ENCODE results near the gene MGARP. TPM values are rescaled to one million over a fixed set of nuclear protein-coding genes. Genes with fewer than 3 reads are reported as not detected.
A peak's percentile ranks its signal among the peaks of the same experiment; 100 is the strongest.

MGARP gene
- total and polyA plus RNA-seq, 2 experiments from 2014 or later: 2.4 to 4.1 TPM

DNA sequence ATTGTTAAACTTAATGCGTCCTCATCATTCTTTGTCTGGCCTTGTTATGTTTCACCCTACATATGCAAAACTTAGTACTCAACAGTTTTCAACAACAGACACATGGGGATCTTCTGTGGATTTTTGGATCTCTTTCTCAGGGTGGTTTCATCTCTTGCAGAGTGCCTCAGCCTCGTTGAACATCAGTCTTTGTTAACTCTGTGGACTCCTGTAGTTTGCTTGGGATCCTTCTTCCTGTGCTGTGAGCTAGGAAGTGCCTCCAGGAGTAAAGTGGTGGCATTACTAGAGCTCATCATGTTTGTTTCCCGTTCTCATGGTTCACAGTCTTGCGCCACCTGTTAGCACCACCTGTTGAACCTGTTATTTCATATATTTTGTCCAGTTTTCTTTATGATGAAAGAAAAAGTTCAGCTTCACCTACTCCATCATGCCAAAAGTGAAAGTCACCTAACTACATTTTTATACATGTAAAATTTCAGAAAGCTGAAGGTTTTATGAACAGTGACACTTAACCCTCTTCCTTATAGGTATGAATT lies 49.7 kb upstream of the MGARP start:
- H4K20me1 ChIP-seq (replicated peaks; ENCODE audit: insufficient read depth): peaks cover 44% of the 10 kb centered on the region
- ATAC-seq (peak; percentile 79), DNase-seq (ENCODE audit: low spot score) (peak; percentile 25)
- Mint-ChIP-seq H3K36me3 (ENCODE audit: low read depth) (peaks cover 45% of the 10 kb centered on the region), H3K4me3 (no peak overlapping the region; the same call in 2 of the 3 replicates), H3K4me1 (peaks cover 23% of the 10 kb centered on the region), H3K9me3 (peaks cover 3% of the 10 kb centered on the region; the same call in 2 of the 3 replicates), H3K27me3 (ENCODE audit: insufficient read depth, low read depth, poor library complexity) (no peaks in the 10 kb centered on the region), H3K27ac (peak overlapping the region; percentile 12; the same call in 1 of the 2 replicates)
- peak overlapping the region; percentile 34; the same call in 1 of the 2 replicates for H3K27ac ChIP-seq (ENCODE audit: low read depth)
- H3F3A ChIP-seq (replicated peaks; ENCODE audit: low read depth): no peaks in the 10 kb centered on the region
- peak overlapping the region; percentile 10; the same call in 1 of the 2 replicates for H3K4me2 ChIP-seq
- peaks cover 100% of the 10 kb centered on the region for H3K79me2 ChIP-seq (replicated peaks; ENCODE audit: insufficient read depth)
- no peaks in the 10 kb centered on the region for H3K36me3 ChIP-seq (ENCODE audit: insufficient read depth)
- no peak overlapping the region for H2AFZ ChIP-seq
- H3K27me3 ChIP-seq (ENCODE audit: insufficient read depth): no peaks in the 10 kb centered on the region
- H3K4me1 ChIP-seq (ENCODE audit: insufficient read depth): peaks cover 17% of the 10 kb centered on the region
- H3K9me2 ChIP-seq (ENCODE audit: insufficient read depth): no peaks in the 10 kb centered on the region
- TF ChIP-seq, protein P1, sequence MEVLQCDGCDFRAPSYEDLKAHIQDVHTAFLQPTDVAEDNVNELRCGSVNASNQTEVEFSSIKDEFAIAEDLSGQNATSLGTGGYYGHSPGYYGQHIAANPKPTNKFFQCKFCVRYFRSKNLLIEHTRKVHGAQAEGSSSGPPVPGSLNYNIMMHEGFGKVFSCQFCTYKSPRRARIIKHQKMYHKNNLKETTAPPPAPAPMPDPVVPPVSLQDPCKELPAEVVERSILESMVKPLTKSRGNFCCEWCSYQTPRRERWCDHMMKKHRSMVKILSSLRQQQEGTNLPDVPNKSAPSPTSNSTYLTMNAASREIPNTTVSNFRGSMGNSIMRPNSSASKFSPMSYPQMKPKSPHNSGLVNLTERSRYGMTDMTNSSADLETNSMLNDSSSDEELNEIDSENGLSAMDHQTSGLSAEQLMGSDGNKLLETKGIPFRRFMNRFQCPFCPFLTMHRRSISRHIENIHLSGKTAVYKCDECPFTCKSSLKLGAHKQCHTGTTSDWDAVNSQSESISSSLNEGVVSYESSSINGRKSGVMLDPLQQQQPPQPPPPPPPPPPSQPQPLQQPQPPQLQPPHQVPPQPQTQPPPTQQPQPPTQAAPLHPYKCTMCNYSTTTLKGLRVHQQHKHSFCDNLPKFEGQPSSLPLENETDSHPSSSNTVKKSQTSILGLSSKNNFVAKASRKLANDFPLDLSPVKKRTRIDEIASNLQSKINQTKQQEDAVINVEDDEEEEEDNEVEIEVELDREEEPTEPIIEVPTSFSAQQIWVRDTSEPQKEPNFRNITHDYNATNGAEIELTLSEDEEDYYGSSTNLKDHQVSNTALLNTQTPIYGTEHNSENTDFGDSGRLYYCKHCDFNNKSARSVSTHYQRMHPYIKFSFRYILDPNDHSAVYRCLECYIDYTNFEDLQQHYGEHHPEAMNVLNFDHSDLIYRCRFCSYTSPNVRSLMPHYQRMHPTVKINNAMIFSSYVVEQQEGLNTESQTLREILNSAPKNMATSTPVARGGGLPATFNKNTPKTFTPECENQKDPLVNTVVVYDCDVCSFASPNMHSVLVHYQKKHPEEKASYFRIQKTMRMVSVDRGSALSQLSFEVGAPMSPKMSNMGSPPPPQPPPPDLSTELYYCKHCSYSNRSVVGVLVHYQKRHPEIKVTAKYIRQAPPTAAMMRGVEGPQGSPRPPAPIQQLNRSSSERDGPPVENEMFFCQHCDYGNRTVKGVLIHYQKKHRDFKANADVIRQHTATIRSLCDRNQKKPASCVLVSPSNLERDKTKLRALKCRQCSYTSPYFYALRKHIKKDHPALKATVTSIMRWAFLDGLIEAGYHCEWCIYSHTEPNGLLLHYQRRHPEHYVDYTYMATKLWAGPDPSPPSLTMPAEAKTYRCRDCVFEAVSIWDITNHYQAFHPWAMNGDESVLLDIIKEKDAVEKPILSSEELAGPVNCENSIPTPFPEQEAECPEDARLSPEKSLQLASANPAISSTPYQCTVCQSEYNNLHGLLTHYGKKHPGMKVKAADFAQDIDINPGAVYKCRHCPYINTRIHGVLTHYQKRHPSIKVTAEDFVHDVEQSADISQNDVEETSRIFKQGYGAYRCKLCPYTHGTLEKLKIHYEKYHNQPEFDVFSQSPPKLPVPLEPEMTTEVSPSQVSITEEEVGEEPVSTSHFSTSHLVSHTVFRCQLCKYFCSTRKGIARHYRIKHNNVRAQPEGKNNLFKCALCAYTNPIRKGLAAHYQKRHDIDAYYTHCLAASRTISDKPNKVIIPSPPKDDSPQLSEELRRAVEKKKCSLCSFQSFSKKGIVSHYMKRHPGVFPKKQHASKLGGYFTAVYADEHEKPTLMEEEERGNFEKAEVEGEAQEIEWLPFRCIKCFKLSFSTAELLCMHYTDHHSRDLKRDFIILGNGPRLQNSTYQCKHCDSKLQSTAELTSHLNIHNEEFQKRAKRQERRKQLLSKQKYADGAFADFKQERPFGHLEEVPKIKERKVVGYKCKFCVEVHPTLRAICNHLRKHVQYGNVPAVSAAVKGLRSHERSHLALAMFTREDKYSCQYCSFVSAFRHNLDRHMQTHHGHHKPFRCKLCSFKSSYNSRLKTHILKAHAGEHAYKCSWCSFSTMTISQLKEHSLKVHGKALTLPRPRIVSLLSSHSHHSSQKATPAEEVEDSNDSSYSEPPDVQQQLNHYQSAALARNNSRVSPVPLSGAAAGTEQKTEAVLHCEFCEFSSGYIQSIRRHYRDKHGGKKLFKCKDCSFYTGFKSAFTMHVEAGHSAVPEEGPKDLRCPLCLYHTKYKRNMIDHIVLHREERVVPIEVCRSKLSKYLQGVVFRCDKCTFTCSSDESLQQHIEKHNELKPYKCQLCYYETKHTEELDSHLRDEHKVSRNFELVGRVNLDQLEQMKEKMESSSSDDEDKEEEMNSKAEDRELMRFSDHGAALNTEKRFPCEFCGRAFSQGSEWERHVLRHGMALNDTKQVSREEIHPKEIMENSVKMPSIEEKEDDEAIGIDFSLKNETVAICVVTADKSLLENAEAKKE (CRISPR knock-in tag; IDR thresholded peaks at IDR 0.05): peak; percentile 65; the same call in 1 of the 2 replicates
- no peak for TF ChIP-seq STAT1 (IDR thresholded peaks at IDR 0.05; ENCODE audit: unreplicated experiment)
- H3K4me3 ChIP-seq: no peak overlapping the region

DNA sequence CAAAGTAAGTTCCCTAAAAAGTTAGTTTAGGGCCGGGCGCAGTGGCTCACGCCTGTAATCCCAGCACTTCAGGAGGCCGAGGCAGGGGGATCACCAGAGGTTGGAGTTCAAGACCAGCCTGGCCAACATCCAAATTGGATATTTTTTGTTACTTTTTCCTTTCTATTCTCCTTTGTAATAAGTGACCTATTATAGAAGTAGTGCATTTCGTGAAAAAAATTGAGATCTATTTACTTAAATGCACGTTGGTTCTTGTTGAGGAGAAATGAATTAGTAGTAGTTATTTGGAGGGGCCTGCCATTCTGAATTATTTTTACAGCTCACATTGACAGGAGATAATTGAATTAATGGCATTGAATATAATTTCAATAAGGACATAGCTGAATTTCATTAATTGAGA lies 44.6 kb upstream of the MGARP start:
- H3K4me3 ChIP-seq: no peak overlapping the region
- peaks cover 48% of the 10 kb centered on the region for H4K20me1 ChIP-seq (replicated peaks; ENCODE audit: insufficient read depth)
- Mint-ChIP-seq H3K4me3 (no peak overlapping the region; the same call in 2 of the 3 replicates), H3K27me3 (ENCODE audit: insufficient read depth, low read depth, poor library complexity) (no peaks in the 10 kb centered on the region), H3K36me3 (ENCODE audit: low read depth) (peaks cover 51% of the 10 kb centered on the region), H3K4me1 (peaks cover 34% of the 10 kb centered on the region), H3K9me3 (peaks cover 19% of the 10 kb centered on the region), H3K27ac (peak overlapping the region; percentile 85)
- no peaks in the 10 kb centered on the region for H3K27me3 ChIP-seq (ENCODE audit: insufficient read depth)
- no peaks in the 10 kb centered on the region for H3K36me3 ChIP-seq (ENCODE audit: insufficient read depth)
- H3K4me2 ChIP-seq: peak overlapping the region; percentile 22
- no peaks in the 10 kb centered on the region for H3K9me2 ChIP-seq (ENCODE audit: insufficient read depth)
- no peak for DNase-seq (ENCODE audit: low spot score)
- H3K4me1 ChIP-seq (ENCODE audit: insufficient read depth): peaks cover 23% of the 10 kb centered on the region
- H3K27ac ChIP-seq (ENCODE audit: low read depth): 0 out of 2 replicates have a peak overlapping the region, but pooled peaks have one; percentile 16
- no peak for ATAC-seq
- H2AFZ ChIP-seq: no peak overlapping the region
- no peaks in the 10 kb centered on the region for H3F3A ChIP-seq (replicated peaks; ENCODE audit: low read depth)
- peaks cover 100% of the 10 kb centered on the region for H3K79me2 ChIP-seq (replicated peaks; ENCODE audit: insufficient read depth)
- TF ChIP-seq, protein P1 (CRISPR knock-in tag; IDR thresholded peaks at IDR 0.05): no peak
- TF ChIP-seq, protein P2, sequence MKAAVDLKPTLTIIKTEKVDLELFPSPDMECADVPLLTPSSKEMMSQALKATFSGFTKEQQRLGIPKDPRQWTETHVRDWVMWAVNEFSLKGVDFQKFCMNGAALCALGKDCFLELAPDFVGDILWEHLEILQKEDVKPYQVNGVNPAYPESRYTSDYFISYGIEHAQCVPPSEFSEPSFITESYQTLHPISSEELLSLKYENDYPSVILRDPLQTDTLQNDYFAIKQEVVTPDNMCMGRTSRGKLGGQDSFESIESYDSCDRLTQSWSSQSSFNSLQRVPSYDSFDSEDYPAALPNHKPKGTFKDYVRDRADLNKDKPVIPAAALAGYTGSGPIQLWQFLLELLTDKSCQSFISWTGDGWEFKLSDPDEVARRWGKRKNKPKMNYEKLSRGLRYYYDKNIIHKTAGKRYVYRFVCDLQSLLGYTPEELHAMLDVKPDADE (IDR thresholded peaks at IDR 0.05): no peak
- no peak for TF ChIP-seq ZNF114 (CRISPR knock-in tag; IDR thresholded peaks at IDR 0.05)
